Right lung (tissue), 5 donors: ENCODE measurements around the gene CAMK2G. TPM values are rescaled to one million over a fixed set of nuclear protein-coding genes. Genes with fewer than 3 reads are reported as not detected.
"Not testable (repeated sequence)": the region's sequence is repeated elsewhere in the genome, so short reads cannot be mapped to it uniquely, and the experiment has no call there.

Experiments
- DNase-seq, 2 donors: peaks; one replicate each; pipeline ENCODE4 v3.0.0-alpha.2; 2013
- polyA plus RNA-seq, 5 donors: library from polyadenylated mRNA; unstranded; fragments of 120-200 nt; gene quantifications; one replicate each; pipeline versions ENCODE4 v1.2.1 to v1.2.3, GENCODE V29; 2013; ENCODE audit warnings: inconsistent platforms in 1 of 5, low replicate concordance in 1 of 5; ENCODE audit not compliant: insufficient read length in 5 of 5, insufficient read depth in 1 of 5

Gene CAMK2G
- polyA plus RNA-seq, 5 donors, result 30.7 to 41.4 (median 34.7) TPM

DNA sequence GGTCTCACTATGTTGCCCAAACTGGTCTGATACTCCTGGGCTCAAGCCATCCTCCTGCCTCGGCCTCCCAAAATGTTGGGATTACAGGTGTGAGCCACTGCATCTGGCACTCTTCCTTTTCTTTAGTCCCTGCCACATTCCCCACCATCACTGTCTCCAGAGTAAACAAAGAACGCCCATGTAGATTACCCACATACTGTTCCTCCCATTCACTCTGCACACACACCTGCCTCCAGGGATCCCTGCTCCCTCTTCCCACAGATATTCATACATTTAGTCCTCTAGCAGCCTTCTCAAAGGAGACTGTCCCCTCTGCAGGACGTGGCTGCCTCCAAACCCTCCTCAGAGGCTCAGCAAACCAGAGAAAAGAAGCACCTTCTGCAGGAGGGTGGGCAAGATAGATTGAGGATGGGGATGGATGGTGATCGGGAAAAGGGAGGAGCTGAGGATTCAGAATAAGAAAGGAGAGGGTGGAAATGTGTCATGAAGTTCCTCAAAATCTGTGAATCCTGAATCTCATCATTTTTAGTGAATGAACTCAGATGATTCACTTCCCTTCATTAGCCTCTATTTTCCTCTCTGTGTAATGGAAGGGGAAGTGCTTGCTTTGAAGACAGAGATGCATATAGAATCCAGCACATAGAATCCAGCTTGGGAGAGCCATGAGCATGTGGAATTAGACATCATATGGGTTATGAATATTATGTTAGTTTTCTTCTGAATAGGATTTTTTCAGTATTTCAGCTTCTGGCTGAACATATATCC is 31.1 kb upstream of the CAMK2G start:
- DNase-seq, result no peak

DNA sequence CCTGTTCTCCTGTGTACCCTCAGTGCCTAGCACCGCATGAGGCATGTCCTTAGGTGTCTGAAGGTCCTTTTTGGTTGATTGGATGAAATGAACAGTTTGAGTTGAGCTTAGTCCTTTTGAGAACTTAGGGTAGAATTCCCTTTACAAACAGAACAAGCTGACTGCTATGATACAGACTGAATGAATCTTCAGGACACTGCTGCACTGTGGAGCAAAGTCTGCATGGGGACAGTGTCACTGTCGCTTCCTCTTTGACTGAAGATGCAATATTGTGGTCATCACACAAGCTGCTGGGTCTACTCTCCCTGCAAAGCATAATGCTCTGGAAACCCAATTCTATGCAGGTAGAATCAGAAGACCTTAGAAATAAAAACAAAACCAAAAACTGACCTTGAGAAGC is 28.0 kb upstream of the CAMK2G start:
- no peak for DNase-seq

DNA sequence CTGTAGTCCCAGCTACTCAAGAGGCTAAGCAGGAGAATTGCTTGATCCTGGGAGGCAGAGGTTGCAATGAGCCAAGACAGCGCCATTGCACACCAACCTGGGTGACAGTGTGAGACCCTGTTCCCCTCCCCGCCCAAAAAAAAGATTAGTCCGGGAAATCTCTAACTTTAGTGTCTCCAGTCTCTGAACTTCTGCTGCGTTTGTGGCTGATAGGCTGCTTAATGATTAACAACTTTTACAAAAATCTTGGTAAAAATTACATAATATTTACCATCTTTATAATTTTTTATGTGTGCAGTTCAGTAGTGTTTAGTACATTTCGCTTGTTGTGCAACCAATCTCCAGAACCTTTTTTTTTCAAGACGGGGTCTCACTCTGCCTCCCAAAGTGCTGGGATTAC is 26.9 kb upstream of the CAMK2G start:
- DNase-seq, result no peak

DNA sequence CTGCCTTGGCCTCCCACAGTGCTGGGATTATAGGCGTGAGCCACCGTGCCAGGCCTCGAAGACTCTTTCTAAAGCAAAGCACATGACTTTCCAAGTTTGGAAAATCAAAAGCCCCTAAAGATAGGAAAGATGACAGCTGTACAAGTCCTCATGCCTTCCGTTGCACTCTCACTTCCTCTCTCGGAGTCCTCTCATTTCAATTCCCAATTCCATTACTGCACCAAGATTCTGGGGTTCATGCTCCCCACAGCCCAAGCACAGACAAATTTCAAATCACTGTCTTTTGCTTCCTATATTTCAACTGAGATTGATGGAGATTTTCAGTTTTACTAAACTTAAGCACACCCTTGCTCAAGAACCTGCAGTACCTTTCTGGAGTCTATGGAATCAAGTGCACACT is 25.7 kb upstream of the CAMK2G start:
- DNase-seq, result no peak

DNA sequence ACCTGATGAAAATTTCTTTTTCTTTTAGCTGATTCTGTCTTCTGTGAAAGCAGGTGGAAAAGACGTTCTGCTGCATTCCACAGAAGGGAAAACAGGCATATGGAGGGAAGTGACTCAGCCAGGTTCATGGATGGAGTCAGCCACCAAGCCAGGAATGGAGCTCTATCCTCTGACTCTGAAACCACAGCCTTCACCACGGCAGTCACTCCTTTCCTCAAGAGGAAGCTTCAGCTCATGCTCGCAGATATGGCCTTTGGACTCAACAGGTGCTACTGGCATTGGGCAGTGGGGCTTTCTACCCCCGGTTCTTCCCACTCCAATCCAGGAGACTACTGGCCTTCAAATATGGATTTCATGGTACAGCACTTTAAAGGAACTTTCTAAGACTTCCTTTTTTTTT is 25.1 kb upstream of the CAMK2G start:
- no peak for DNase-seq

DNA sequence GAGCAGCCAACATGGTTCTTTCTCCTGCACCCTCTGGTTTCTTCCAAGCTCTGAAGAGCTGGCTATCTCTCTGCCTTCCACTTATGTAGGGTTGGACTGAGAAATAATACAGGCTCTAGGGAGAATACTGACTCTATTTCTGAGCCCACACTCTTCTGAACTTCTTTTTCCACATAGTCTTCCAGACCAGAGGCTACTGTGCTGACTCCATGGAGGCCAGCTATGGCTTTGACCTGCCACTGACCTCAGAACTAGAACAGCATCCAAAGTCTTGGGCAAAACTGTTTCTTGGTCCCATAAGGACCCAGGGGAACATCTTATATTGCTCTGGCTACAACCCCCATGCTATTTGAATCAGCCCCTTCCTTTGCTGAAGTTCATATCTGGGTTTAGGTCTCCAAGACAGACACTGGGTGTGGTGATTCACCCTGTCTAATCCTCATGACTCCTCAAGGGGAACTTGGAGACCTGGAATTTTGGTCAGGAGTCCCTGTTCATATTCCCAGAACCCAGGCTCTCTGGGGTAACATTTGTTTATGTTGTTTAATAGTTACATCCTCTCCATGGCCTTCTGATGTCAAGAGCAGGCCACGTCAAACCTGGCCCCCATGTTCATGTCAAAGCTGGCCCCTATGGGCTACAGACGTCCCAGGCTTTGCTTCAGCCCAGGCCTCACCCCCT is 24.5 kb upstream of the CAMK2G start:
- no peak for DNase-seq

DNA sequence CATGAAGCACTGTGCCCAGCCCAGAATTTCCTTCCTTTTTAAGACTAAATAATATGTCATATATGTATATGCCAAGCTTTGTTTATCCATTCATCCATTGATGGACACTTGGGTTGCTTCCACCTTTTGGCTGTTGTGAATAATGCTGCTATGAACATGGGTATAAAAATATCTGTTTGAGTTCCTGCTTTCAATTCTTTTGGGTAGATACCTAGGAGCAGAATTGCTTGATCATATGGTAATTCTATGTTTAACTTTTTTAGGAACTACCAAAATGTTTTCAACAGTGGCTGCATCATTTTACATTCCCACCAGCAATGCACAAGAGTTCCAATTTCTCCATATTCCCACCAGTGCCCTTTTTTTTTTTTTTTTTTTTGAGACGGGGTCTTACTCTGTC is 23.3 kb upstream of the CAMK2G start:
- DNase-seq, result no peak

DNA sequence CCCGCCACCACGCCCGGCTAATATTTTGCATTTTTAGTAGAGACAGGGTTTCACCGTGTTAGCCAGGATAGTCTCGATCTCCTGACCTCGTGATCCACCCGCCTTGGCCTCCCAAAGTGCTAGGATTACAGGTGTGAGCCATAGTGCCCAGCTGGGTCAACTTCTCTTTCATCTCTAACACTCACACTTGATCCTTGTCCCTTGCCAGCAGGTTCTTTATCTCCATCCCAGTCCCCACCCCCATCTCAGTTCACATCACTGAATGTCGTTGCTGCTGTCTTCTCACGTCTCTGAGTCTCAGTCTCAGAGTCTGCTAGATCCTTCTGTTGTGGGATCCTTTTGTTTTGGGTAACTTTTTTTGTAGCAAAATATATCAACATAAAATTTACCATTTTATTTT is 21.0 kb upstream of the CAMK2G start:
- DNase-seq, result not testable (repeated sequence)

DNA sequence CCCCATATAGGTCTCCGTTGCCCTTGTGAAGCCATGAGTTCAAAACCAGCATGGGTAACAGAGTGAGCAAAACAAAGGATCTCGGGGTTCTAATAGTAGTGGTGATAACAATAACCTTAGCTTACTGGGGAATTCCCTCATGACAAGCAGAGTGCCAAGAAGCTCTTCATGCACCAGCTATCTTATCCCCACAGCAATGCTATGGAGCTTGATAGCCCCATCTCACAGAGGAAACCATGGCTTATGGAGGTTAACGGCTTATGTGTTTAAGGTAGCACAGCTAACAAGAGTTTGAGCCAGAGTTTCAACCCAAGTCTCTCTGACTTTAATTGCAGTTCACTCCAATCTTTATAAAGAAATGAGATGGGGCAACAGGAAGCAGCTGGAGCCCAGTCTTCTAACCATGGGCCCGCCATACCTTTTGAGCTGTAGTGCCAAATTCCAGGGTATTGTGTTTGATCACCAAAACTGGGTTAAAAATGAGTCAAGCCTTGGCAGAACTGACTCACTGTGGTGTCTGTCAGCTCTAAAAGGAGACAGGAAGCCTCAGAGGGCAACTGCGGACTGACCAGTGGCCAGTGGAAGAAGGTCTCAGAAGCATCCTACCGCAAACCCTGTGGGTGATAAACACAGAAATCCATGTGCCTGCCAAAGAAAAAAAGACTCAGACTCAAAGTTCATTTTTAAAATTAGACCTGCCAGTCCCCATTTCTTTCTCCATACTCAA is 20.1 kb upstream of the CAMK2G start:
- no peak for DNase-seq

DNA sequence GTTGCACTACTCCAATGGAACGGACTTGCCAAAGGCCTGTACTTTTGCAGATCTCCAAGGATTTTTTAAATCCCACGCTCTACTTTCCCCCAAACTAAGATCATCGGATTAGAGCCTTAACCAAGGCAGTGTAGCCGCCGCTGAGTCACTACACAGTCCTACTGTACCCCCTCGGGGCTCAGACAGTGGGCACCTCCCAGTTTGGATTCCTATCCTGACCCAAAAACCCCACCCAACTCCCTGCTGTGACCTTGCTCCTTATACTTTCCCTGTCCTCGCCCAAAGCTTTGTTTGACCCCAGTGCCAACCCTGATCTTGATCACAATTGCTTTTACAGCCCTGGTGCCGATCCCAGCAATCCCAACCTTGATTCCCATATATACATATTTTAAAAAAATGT is 19.1 kb upstream of the CAMK2G start:
- DNase-seq, result no peak

DNA sequence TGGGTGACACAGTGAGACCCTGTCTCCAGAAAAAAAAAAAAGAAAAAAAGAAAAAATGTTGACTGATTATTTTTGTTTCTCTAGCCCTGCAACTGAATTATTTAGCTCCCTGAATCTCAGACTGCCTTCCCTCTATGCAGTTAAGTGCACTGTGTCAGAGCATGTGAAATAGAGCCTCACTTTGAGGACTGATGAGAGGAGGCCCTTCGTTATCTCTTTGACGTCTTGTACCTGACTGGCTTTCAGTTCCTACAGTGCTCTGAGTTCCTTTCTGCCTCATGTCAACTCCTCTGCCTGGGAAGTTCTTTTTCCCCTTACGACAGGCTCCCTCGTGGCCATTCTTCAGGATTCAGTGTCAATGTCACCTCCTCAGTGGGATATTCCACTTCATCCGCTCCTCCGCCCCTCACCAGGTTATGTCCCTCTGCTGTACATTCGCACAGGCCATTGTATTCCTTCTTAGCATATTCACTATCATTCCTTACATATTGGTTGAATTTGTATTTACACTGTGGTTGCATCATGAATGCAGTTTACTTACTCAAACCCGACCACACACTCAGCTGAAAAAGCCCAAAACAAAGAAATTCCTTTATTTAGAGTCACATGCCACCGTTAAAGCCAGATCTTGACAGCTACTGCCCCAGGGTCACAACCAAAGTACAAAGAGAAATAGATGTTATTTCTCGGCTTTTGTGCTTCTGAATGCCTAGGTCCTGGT is 18.1 kb upstream of the CAMK2G start:
- no peak for DNase-seq

DNA sequence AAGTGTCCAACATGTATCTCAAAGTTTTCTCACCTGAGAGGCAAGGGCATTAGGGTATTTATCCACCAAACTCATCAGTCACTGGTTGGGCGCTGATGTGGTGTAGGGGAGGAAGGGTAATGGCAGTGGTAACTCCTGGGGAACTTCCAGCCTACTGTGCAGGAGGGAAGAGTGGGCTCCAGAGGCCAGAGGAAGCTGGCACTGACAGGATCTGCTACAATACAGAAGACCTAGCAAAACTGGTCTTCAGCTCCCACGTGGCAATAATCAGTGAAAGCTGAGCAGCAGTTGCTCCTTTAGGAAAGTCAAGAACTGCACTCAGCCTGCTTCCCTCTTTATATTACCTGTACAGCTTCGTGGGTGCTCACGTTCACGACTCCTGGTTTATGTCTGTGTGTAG is 17.2 kb upstream of the CAMK2G start:
- DNase-seq, result no peak

DNA sequence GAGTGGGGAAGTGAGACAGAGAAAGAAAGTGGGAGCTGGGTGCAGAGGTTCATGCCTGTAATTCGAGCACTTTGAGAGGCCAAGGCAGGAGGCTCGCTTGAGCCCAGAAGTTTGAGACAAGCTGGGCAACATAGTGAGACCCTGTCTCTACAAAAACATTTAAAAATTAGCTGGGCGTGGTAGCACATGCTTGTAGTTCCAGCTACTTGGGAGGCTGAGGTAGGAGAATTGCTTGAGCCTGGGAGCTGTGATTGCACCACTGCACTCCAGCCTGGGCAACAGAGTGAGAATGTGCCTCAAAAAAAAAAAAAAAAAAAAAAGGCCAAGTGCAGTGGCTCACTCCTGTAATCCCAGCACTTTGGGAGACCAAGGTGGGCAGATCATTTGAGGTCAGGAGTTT is 16.5 kb upstream of the CAMK2G start:
- not testable (repeated sequence) for DNase-seq

DNA sequence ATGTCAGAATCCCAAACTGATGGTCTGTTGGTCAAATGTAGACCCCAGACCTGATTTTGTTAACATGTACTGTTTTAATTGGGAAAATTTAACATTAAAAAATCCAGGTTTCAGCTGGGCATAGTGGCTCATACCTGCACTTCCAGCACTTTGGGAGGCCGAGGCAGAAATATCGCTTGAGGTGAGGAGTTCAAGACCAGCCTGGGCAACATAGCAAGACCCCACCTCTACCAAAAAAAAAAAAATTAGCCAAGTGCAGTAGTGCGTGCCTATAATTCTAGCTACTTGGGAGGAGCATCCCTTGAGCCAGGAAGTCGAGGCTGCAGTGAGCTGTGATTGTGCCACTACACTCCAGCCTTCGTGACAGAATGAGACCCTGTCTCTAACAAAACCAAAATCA is 15.9 kb upstream of the CAMK2G start:
- DNase-seq, result no peak

DNA sequence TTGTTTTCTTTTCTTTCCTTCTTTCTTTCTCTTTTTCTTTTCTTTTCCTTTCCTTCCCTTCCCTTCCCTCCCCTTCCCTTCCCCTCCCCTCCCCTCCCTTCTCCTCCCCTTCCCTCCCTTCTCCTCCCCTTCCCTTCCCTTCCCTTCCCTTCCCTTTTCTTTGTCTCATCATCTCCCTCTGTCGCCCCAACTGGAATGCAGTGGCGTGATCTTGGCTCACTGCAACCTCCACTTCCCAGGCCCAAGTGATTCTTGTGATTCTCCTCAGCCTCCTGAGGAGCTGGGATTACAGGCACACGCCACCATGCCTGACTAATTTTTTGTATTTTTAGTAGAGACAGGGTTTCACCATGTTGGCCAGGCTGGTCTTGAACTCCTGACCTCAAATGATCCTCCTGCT is 15.1 kb upstream of the CAMK2G start:
- not testable (repeated sequence) for DNase-seq

DNA sequence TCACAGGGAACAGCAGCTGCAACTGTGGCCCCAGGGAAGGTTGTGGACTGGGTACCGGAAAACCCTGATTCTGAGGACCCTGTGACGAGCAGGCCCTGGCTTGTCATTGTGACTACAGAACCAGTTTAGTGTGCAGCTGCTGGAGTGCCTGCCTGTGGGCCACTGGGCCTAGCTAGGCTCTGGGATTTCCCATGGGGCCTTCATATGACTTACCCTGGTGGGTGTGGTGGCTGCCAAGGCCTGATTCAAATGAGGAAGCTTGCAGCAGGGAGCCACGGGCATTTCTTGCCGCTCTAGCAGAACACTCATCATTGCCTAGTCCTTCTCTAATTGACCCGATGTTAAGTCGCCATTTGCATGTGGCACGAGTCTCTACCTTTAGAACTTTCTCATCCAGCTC is 14.7 kb upstream of the CAMK2G start:
- DNase-seq, result no peak

DNA sequence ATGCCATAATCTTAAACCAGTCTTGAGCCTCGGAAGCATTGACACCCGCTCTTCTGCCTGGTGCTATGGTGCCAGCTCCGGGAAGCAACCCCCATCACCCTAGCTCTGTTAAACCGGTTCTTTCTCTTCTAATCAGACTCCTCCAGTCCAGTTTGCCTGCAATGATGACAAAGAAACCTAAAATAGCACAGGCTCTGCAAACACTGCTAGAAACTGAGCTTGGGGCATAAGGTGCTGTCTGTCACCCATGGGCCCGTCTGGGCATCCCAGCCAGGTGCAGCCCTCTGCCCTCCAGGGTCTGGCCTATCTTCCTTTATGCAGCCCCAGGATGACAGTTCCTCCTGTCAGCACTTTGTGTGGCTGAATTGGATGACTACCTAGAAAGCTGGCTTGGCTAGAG is 14.2 kb upstream of the CAMK2G start:
- no peak for DNase-seq

DNA sequence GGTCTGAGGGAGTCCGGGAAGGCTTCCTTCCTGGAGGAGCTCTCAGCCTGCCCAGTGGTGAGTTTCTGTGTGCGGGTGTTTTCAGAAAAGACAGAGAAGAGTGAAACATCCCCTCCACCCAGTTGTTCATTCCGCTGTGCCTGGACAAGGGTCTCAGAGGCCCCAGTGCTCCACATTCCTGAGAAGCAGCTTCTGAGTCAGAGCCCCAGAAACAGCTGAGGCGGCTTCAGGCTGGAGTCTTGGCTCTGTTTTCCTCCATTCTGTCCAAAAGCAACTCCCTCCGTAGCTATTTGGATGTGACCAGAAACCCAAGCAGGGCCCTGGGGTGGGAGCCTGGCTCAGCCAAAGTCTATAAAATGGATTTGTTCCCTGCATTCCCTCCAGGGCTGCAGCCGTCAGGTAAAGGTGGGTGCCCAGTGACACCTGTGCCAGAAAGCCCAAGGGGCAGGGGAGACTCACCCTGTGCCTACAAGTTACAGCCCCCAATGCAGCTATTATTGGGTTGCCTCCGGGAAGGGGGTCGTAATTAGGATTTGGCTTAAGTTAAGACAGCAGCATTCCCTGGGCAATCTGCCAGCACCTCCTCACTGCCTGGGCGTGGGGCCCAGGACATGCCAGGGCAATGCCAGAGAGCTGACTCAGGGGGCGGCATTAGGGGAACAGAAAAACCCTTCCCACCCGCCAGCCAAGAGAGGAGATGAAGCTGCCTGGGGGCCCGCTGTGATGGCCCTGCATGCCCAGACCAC is 13.1 kb upstream of the CAMK2G start:
- peak; percentile 64 to 67 for DNase-seq

DNA sequence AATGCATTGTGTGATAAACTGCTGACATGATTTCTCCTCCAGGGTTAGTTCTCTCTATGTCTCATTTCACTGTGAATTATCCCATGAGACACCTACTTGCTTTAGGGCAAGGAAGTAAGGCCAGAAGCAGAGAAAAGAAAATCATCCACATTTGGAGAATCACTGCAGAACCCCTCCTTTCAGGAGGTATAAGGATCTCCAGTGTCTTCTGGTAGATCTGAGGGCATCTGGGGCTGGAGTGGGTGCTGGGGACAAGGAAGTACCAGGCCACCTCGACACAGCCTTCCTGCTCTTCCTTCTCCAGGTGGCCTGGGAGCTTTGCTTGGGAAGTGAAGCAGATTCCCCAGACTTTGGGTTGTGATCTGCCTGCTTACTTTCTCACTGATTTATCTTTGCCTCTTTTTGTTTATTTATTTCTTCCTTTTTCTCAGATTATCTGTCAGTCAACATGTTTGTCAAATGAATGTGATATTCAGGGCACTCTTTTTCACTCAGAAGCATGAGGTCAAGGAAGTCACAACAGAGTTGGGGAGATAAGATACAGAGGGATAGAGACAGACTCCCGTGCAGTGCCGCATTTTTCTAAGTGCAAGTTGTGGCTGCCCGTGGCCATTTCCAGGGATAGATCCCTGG is 12.4 kb upstream of the CAMK2G start:
- DNase-seq, result no peak

DNA sequence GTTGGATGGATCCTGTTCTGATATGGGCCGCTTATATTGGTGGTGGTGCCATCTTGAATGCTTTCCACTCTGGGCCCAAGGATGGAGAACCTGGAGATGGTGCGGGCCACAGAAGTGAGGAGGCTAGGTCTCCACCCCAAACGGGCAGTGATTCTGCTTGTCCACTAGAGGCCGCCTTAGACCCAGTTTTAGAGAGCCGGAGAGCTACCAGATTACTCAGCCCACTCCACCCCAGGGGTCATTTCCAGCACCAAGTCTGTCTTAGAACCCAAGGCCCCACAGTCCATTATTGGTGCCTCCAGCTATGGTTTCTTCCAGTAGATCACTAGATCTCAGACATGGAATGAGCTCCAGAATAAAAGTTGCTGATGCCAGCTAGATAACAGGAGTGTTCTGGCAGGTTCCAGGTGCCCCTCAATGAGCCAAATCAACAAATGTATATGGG is 11.8 kb upstream of the CAMK2G start:
- peak; percentile 69 to 72 for DNase-seq

DNA sequence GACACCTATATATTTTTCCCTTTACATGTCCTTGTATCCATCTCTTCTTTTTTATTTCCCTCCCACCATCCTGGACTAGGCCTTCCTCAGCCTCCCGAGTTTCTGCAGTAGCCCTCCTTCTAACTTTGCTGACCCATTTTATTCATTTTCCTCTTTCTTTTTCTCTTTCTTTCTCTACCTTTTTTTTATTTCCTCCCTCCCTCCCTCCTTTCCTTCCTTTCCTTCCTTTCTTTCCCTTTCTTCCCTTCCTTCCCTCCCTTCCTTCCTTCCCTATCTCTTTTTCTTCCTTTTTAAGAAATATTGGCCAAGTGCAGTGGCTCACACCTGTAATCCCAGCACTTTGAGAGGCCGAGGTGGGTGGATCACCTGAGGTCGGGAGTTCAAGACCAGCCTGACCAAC is 9.7 kb upstream of the CAMK2G start:
- DNase-seq, result no peak
